ENCODE measurements around the gene FGD6.

The FGD6 gene

DNA sequence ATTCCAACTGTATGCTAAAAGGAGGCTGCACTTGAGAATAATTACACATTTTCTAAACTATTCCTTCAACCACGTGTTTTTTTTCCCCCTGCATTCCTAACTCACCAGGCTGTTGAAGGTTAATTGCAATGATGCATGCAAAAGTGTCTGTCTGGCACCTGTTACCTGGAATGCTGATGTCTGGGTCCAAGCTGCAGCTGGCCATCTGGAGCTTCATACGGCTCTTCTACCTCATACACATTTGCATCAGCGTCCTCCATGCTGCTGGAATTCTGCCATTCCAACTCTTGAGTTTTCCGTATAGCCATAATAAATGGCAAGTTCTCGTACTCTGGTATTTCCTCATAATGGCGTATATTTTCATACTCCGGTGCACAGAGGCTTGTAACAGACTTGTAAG, 8.6 kb downstream of the FGD6 start:
- Histone ChIP-seq H3K4ac (ENCODE audit: low read depth, low read length) (no peak overlapping the region), H2BK5ac (ENCODE audit: low read length) (no peak overlapping the region), H4K8ac (ENCODE audit: low read depth, low read length) (no peak overlapping the region), H3K4me1 (ENCODE audit: control insufficient read depth, low read depth, low read length) (peaks cover 13% of the 10 kb centered on the region), H3K27me3 (ENCODE audit: insufficient read depth, low read length, poor library complexity) (no peaks in the 10 kb centered on the region), H3K4me2 (ENCODE audit: low read length) (no peak overlapping the region), H2AK5ac (ENCODE audit: low read length) (no peak overlapping the region), H3K23ac (ENCODE audit: low read length) (no peak overlapping the region), H3K79me1 (ENCODE audit: low read length) (peaks cover 11% of the 10 kb centered on the region), H3K18ac (ENCODE audit: low read length) (no peak overlapping the region), H3K79me2 (ENCODE audit: control insufficient read depth, insufficient read depth, low read length) (peaks cover 29% of the 10 kb centered on the region), H2BK15ac (replicated peaks; ENCODE audit: low read depth) (no peak overlapping the region), H2BK120ac (ENCODE audit: low read depth, low read length) (no peak overlapping the region), H3K9ac (ENCODE audit: low read length) (no peak overlapping the region), H4K5ac (ENCODE audit: low read length) (no peak overlapping the region), H3K56ac (ENCODE audit: low read length) (no peak overlapping the region), H3K4me3 (ENCODE audit: low read length) (no peak overlapping the region), H3K27ac (ENCODE audit: low read depth, low read length) (no peak overlapping the region), H3K36me3 (ENCODE audit: control insufficient read depth, insufficient read depth, low read length) (no peaks in the 10 kb centered on the region)
- no CpG with 5 or more reads among the region's 7 CpGs for WGBS (ENCODE audit: extremely low coverage, insufficient coverage, low lambda C conversion rate)
- peak; percentile 48 for DNase-seq

DNA sequence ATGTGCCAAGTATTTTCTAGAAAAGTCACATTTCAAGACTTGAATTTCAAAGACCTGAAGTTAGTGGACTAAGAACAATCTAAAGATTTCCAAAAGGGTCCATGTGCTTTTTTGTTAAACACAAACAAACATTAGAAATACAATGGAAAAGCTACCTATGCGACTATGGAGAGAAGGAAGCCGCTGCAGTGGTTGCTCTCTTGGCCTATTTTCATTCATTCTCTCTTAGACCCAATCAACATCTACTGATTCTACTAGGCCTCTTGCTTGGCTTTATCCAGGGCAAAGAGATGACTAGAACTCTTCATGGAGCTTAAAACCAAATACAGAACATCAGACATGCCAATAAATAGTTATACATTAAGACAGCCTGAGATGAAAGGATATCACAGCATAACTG, 9.9 kb downstream of the FGD6 start:
- Histone ChIP-seq H3K79me2 (ENCODE audit: control insufficient read depth, insufficient read depth, low read length) (peaks cover 29% of the 10 kb centered on the region), H2BK5ac (ENCODE audit: low read length) (no peak overlapping the region), H2BK15ac (replicated peaks; ENCODE audit: low read depth) (no peak overlapping the region), H4K5ac (ENCODE audit: low read length) (no peak overlapping the region), H3K36me3 (ENCODE audit: control insufficient read depth, insufficient read depth, low read length) (no peaks in the 10 kb centered on the region), H3K23ac (ENCODE audit: low read length) (no peak overlapping the region), H4K8ac (ENCODE audit: low read depth, low read length) (no peak overlapping the region), H3K9ac (ENCODE audit: low read length) (no peak overlapping the region), H3K4me2 (ENCODE audit: low read length) (no peak overlapping the region), H3K4me1 (ENCODE audit: control insufficient read depth, low read depth, low read length) (peaks cover 20% of the 10 kb centered on the region), H3K56ac (ENCODE audit: low read length) (no peak overlapping the region), H3K79me1 (ENCODE audit: low read length) (peaks cover 11% of the 10 kb centered on the region), H3K27ac (ENCODE audit: low read depth, low read length) (no peak overlapping the region), H3K4me3 (ENCODE audit: low read length) (no peak overlapping the region), H2AK5ac (ENCODE audit: low read length) (no peak overlapping the region), H3K18ac (ENCODE audit: low read length) (no peak overlapping the region), H3K27me3 (ENCODE audit: insufficient read depth, low read length, poor library complexity) (no peaks in the 10 kb centered on the region), H2BK120ac (ENCODE audit: low read depth, low read length) (no peak overlapping the region), H3K4ac (ENCODE audit: low read depth, low read length) (no peak overlapping the region)
- no peak for DNase-seq
- no CpG with 5 or more reads among the region's 2 CpGs for WGBS (ENCODE audit: extremely low coverage, insufficient coverage, low lambda C conversion rate)

DNA sequence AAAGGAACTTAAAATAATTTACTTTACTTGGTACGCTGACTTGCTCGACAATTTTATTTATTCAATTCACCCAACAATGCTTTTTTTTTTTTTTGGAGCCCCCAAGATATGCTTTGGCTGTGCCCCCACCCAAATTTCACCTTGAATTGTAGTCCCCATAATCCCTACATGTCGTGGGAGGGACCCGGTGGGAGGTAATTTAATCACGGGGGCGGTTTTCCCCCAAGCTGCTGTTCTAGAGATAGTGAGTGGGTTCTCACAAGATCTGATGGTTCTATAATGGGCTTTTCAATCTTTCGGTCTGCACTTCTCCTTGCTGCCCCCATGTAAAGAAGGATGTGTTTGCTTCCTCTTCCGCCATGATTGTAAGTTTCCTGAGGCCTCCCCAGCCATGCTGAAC, 10.4 kb downstream of the FGD6 start:
- H2BK15ac ChIP-seq (replicated peaks; ENCODE audit: low read depth): no peak overlapping the region
- peaks cover 11% of the 10 kb centered on the region for H3K79me1 ChIP-seq (ENCODE audit: low read length)
- no peak overlapping the region for H2AK5ac ChIP-seq (ENCODE audit: low read length)
- no CpG with 5 or more reads among the region's 8 CpGs for WGBS (ENCODE audit: extremely low coverage, insufficient coverage, low lambda C conversion rate)
- no peak overlapping the region for H4K8ac ChIP-seq (ENCODE audit: low read depth, low read length)
- no peak overlapping the region for H3K9ac ChIP-seq (ENCODE audit: low read length)
- H3K27ac ChIP-seq (ENCODE audit: low read depth, low read length): no peak overlapping the region
- H4K5ac ChIP-seq (ENCODE audit: low read length): no peak overlapping the region
- H3K4me2 ChIP-seq (ENCODE audit: low read length): no peak overlapping the region
- no peak overlapping the region for H3K23ac ChIP-seq (ENCODE audit: low read length)
- peaks cover 20% of the 10 kb centered on the region for H3K4me1 ChIP-seq (ENCODE audit: control insufficient read depth, low read depth, low read length)
- no peak overlapping the region for H3K56ac ChIP-seq (ENCODE audit: low read length)
- peaks cover 32% of the 10 kb centered on the region for H3K79me2 ChIP-seq (ENCODE audit: control insufficient read depth, insufficient read depth, low read length)
- no peak overlapping the region for H2BK5ac ChIP-seq (ENCODE audit: low read length)
- H3K27me3 ChIP-seq (ENCODE audit: insufficient read depth, low read length, poor library complexity): no peaks in the 10 kb centered on the region
- H2BK120ac ChIP-seq (ENCODE audit: low read depth, low read length): no peak overlapping the region
- no peaks in the 10 kb centered on the region for H3K36me3 ChIP-seq (ENCODE audit: control insufficient read depth, insufficient read depth, low read length)
- H3K18ac ChIP-seq (ENCODE audit: low read length): no peak overlapping the region
- DNase-seq: no peak
- H3K4ac ChIP-seq (ENCODE audit: low read depth, low read length): no peak overlapping the region
- no peak overlapping the region for H3K4me3 ChIP-seq (ENCODE audit: low read length)

DNA sequence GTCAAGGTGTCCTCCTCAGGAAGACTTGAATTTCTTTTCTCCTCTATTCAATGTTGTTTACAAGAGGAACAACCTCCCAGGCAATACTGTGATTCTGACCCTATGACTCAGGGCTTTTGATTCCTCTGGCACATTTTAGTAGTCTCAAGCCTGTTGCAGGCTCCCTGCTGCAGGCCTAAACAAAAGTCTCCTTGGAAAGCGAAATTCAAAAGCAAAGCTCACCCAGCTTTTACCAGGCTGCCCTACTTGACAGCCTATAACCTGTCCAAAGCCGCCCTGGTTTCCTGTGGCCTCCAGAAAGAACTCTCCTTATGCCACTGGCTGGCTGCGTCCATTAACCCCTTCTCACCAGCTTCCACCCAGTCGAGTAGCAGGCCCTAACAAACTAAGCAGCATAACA, 11.6 kb downstream of the FGD6 start:
- DNase-seq: peak; percentile 84
- peak overlapping the region; percentile 51 for H3K9ac ChIP-seq (ENCODE audit: low read length)
- peak overlapping the region; percentile 56 for H2BK120ac ChIP-seq (ENCODE audit: low read depth, low read length)
- peaks cover 23% of the 10 kb centered on the region for H3K4me1 ChIP-seq (ENCODE audit: control insufficient read depth, low read depth, low read length)
- peaks cover 35% of the 10 kb centered on the region for H3K79me2 ChIP-seq (ENCODE audit: control insufficient read depth, insufficient read depth, low read length)
- peak overlapping the region; percentile 59 for H3K4ac ChIP-seq (ENCODE audit: low read depth, low read length)
- no CpG with 5 or more reads among the region's 4 CpGs for WGBS (ENCODE audit: extremely low coverage, insufficient coverage, low lambda C conversion rate)
- no peak overlapping the region for H3K4me2 ChIP-seq (ENCODE audit: low read length)
- peak overlapping the region; percentile 66 for H3K56ac ChIP-seq (ENCODE audit: low read length)
- H3K36me3 ChIP-seq (ENCODE audit: control insufficient read depth, insufficient read depth, low read length): no peaks in the 10 kb centered on the region
- no peak overlapping the region for H3K4me3 ChIP-seq (ENCODE audit: low read length)
- no peak overlapping the region for H2BK15ac ChIP-seq (replicated peaks; ENCODE audit: low read depth)
- H3K23ac ChIP-seq (ENCODE audit: low read length): peak overlapping the region; percentile 34
- no peak overlapping the region for H2AK5ac ChIP-seq (ENCODE audit: low read length)
- no peak overlapping the region for H4K8ac ChIP-seq (ENCODE audit: low read depth, low read length)
- H3K27ac ChIP-seq (ENCODE audit: low read depth, low read length): peak overlapping the region; percentile 92
- H4K5ac ChIP-seq (ENCODE audit: low read length): no peak overlapping the region
- H2BK5ac ChIP-seq (ENCODE audit: low read length): peak overlapping the region; percentile 78
- peaks cover 11% of the 10 kb centered on the region for H3K79me1 ChIP-seq (ENCODE audit: low read length)
- H3K27me3 ChIP-seq (ENCODE audit: insufficient read depth, low read length, poor library complexity): no peaks in the 10 kb centered on the region
- H3K18ac ChIP-seq (ENCODE audit: low read length): peak overlapping the region; percentile 68

DNA sequence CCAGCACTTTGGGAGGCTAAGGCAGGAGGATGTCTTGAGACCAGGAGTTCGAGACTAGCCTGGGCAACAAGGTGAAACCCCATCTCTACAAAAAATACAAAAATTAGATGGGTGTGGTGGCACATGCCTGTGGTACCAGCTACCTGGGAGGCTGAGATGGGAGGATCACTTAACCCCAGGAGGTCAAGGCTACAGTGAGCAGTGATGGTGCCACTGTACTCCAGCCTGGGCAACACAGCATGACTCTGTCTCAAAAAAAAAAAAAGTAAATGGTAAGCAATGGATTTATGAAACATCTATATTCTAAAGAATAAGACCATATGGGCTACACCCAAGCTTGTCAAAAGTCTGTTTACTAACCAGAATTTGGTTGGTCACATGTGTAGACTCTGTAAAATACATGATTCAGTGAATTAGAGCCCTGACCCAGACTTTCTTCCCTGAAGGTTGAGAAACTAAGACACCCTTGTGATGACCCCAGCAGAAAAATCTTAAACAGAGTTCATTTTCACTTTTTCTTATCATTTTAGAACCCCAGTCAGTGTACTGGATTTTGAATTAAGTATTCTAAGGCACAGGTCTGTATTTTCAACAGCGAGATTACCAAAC, 12.1 kb downstream of the FGD6 start:
- H3K9ac ChIP-seq (ENCODE audit: low read length): peak overlapping the region; percentile 51
- peak overlapping the region; percentile 68 for H3K18ac ChIP-seq (ENCODE audit: low read length)
- no peaks in the 10 kb centered on the region for H3K27me3 ChIP-seq (ENCODE audit: insufficient read depth, low read length, poor library complexity)
- no peaks in the 10 kb centered on the region for H3K36me3 ChIP-seq (ENCODE audit: control insufficient read depth, insufficient read depth, low read length)
- no peak overlapping the region for H3K4me2 ChIP-seq (ENCODE audit: low read length)
- H2AK5ac ChIP-seq (ENCODE audit: low read length): no peak overlapping the region
- H2BK5ac ChIP-seq (ENCODE audit: low read length): peak overlapping the region; percentile 78
- H3K23ac ChIP-seq (ENCODE audit: low read length): peak overlapping the region; percentile 34
- WGBS (ENCODE audit: extremely low coverage, insufficient coverage, low lambda C conversion rate): no CpG with 5 or more reads among the region's 2 CpGs
- peaks cover 23% of the 10 kb centered on the region for H3K4me1 ChIP-seq (ENCODE audit: control insufficient read depth, low read depth, low read length)
- H3K4me3 ChIP-seq (ENCODE audit: low read length): no peak overlapping the region
- peaks cover 39% of the 10 kb centered on the region for H3K79me2 ChIP-seq (ENCODE audit: control insufficient read depth, insufficient read depth, low read length)
- peak overlapping the region; percentile 75 for H3K56ac ChIP-seq (ENCODE audit: low read length)
- peak overlapping the region; percentile 2 for H2BK120ac ChIP-seq (ENCODE audit: low read depth, low read length)
- H4K8ac ChIP-seq (ENCODE audit: low read depth, low read length): no peak overlapping the region
- H3K4ac ChIP-seq (ENCODE audit: low read depth, low read length): peak overlapping the region; percentile 41
- no peak for DNase-seq
- peak overlapping the region; percentile 75 for H4K5ac ChIP-seq (ENCODE audit: low read length)
- peak overlapping the region; percentile 78 for H2BK15ac ChIP-seq (replicated peaks; ENCODE audit: low read depth)
- peaks cover 10% of the 10 kb centered on the region for H3K79me1 ChIP-seq (ENCODE audit: low read length)
- peak overlapping the region; percentile 92 for H3K27ac ChIP-seq (ENCODE audit: low read depth, low read length)

Measured in mesendoderm (in vitro differentiated cells).